Epithelial cell of prostate (primary cell): Measurements from ENCODE around the gene ANP32A.

Experiments used
- DNase-seq: peaks from one replicate; pipeline ENCODE4 v3.0.0-alpha.2; 2011; ENCODE audit warnings: low read depth, low spot score
- H3K27ac ChIP-seq: fragments of 450-650 bp; 2 replicates; pipeline ENCODE4 v1.5.1; 2017; ENCODE audit warnings: mild to moderate bottlenecking

Gene ANP32A

GRCh38 chr15:68801572-68802148, 19.0 kb downstream of the ANP32A start:
- H3K27ac ChIP-seq = no peak overlapping the region
- no peak for DNase-seq

GRCh38 chr15:68800875-68801274, 19.8 kb downstream of the ANP32A start:
- DNase-seq = no peak

GRCh38 chr15:68798346-68799094, 22.2 kb downstream of the ANP32A start:
- DNase-seq = no peak
- H3K27ac ChIP-seq = no peak overlapping the region

More at GRCh38 chr15:68800875-68801274, 19.8 kb downstream of the ANP32A start:
- H3K27ac ChIP-seq = no peak overlapping the region

DNA sequence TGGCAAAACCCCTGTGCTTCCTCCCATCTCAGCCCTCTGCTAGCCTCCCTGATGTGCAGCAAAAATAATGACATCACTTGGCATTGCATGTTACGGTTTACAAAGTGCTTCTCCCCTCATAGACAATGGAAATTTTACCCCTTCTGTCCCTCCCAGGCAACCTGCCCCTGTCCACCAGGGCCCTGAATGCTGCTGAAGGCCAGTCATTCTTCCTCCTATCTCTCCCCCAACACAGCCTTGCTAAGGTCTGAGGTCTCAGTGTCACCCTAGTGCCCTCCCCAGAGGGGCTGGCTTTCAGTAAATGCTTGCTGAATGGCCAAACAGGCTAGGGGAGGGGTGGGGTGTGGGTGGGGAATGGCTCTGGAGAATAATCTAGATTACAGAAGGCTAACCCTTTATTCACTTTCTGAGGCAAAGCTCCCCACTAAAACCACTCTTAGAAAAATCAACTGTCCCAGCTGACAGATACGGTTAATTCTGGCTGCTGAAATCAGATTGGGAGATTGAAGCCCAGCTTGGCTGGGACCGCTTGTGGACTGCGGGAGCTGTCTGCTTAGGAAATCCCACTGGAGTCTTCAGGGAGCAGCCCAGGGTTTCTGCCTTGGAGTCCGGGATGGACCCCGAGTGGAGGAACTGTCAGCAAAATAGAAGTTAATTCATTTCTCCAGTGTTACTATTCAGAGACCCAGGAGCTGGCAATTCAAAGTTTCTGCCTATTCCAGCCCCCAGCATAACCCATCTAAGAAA, 22.9 kb downstream of the ANP32A start:
- no peak overlapping the region for H3K27ac ChIP-seq
- DNase-seq = no peak

- no peak for DNase-seq
These were observed 23.5 kb downstream of the ANP32A start for GRCh38 chr15:68797191-68797590.

GRCh38 chr15:68796576-68796975, 24.1 kb downstream of the ANP32A start:
- H3K27ac ChIP-seq = no peak overlapping the region
- DNase-seq = no peak

More at GRCh38 chr15:68797191-68797590, 23.5 kb downstream of the ANP32A start:
- H3K27ac ChIP-seq = no peak overlapping the region

GRCh38 chr15:68795298-68795848, 25.3 kb downstream of the ANP32A start:
- DNase-seq = peak; percentile 86
- peak overlapping the region; percentile 72 for H3K27ac ChIP-seq

GRCh38 chr15:68794863-68795262, 25.8 kb downstream of the ANP32A start:
- peak overlapping the region; percentile 72 for H3K27ac ChIP-seq
- DNase-seq = no peak

DNA sequence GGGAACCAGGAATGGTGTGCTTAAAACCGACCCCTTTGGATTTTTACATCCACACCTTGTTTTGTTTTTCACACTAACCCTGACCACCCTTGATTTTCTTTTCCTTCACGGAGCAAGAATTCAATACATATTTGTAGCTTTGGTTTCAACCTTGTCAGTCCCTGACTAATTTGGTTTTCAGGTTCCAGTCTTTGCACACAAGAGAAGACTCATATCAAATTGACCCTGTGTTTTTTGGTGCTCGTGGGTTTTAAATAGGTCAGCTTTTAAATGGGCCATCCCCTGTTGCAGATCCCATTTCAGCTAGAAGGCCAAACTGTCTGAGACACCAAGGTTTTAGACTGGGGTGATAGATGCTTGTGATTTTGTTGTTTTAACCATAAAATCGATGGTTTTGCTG, 26.4 kb downstream of the ANP32A start:
- no peak for DNase-seq
- peak overlapping the region; percentile 7 for H3K27ac ChIP-seq

- H3K27ac ChIP-seq = peak overlapping the region; percentile 7
- no peak for DNase-seq
These were observed 26.9 kb downstream of the ANP32A start for GRCh38 chr15:68793776-68794175.

DNA sequence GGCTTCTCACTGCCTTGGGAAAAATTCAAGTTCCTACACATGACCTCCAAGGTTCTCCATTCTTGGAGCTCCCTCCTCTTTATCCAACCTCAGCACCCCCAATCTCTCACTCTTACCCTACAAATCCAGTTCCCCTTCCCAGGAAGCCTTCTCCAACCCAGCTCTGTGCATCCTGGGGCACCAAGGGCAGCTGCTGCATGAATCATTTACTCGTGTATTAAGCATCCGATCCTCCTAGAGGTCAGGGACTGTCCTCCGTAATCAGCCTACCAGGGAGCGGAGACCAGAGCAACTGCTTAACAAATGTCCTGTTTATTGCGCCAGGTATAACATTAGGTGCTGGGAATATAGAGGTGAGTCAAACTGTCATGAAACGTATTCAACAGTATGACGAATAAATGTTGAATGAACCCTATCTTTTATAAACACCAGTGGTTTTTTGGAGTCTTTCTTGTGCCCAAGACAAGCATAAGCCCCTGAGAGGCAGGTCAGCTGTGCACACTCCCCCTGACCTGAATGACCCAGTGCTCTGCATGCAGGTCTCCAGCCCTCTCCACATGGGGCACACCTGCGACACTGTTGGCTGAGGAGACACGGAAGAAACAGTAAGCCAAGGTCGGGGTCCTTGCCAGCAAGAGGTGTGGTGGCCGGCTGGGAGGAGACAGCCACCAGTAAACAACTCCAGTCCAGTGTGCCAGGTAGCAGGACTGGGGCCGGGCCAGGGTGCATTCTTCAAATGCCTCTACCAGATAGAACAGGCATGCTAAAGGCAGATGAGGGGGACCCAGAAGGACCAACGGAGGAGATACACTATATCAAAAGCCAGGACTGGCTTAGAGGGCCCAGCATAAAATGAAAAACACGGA, 27.6 kb downstream of the ANP32A start:
- peak overlapping the region; percentile 7 for H3K27ac ChIP-seq
- no peak for DNase-seq

- H3K27ac ChIP-seq = no peak overlapping the region
- no peak for DNase-seq
These were observed 29.0 kb downstream of the ANP32A start for GRCh38 chr15:68791431-68792283.

- no peak overlapping the region for H3K27ac ChIP-seq
- DNase-seq = no peak
These were observed 29.8 kb downstream of the ANP32A start for GRCh38 chr15:68790910-68791309.

GRCh38 chr15:68790242-68790575, 30.5 kb downstream of the ANP32A start:
- no peak overlapping the region for H3K27ac ChIP-seq
- DNase-seq = no peak

DNA sequence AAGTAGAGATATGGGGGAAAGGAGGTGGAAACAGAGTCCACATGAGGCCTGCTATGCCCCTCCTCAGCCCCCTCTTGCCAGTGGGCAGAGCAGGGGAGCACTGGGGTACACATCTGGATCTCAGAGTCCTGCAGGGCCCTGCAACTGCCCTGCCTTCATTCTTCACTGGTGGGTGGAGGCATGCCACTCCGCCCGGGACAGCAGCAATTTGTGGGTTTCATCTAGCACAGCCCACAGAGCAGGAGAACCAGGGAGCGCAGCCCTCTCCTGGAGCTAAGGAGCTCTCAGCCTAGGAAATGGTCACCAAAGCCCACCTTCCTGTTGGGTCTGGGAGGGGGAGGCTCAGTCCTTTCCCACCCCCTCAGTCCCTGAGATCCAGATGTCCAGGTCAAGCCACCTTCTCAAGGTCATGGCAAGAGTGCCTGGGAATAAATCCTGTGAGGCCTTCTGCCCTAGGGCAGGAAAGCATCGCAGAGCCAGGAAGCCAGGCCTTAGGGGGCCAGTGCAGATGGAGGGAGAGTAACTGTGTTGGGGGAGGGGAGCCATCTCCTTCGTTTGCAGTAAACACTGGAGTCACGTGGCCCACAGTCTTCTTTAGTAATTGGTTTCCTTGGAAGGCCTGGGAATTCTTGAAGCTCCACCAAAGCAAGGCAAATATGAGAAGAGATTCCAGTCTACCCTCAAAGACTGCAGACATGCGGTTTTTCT, 31.0 kb downstream of the ANP32A start:
- no peak for DNase-seq
- no peak overlapping the region for H3K27ac ChIP-seq

DNA sequence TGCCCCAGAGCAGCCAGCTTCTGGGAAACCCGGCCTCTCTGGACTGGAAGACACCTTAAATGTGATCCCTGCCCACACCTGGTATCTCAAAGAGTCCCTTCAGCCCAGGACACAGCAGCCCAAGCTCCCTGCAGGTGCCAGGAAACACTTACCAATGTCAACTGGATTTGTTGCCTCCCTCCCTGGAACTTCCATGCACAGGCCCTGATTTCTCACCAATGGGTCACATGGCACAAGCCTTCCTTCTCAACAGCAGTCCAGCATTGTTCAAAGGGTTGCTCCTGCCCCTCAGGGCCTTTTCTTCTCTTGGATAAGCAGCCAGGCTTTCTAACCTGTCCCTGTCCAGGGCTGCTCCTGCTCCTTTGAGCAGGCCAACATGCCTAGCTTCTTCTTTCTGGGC, 31.6 kb downstream of the ANP32A start:
- H3K27ac ChIP-seq = no peak overlapping the region
- DNase-seq = no peak

- DNase-seq = no peak
- peak overlapping the region; percentile 60 for H3K27ac ChIP-seq
These were observed 32.5 kb downstream of the ANP32A start for GRCh38 chr15:68788264-68788624.

GRCh38 chr15:68787609-68788263, 33.0 kb downstream of the ANP32A start:
- DNase-seq = peak; percentile 41
- peak overlapping the region; percentile 60 for H3K27ac ChIP-seq
